Right ventricle myocardium inferior (tissue), 1 donor: Measurements from ENCODE around the gene KLHDC1. TPM values are rescaled to one million over a fixed set of nuclear protein-coding genes. Genes with fewer than 3 reads are reported as not detected.
"Not testable (repeated sequence)": the region's sequence is repeated elsewhere in the genome, so short reads cannot be mapped to it uniquely, and the experiment has no call there.

Source experiments
- ATAC-seq: fragments of 200-7000 bp; cut with Tn5 transposase; one replicate; pipeline ENCODE4 v1.9.1; 2020; ENCODE audit warnings: mild to moderate bottlenecking, moderate library complexity
- DNase-seq: peaks from one replicate; pipeline ENCODE4 v3.0.0; 2021; ENCODE audit errors: missing footprints
- intact Hi-C: fragments of 100-400 bp; cut with DNase I; formaldehyde crosslinking; loops from one replicate; pipeline ENCODE4 v1.11.0; 2022
- total RNA-seq: library from RNA; stranded (reverse); fragmentation: NEBNext Ultra II Directional; extraction: Animal tissue kit (Norgen Biotek cat#: 25700); gene quantifications from one replicate; pipeline ENCODE4 v1.2.1, GENCODE V29; 2021
- donor health status: DM: no; HTN: yes; CAD: no; lungs with severe emphysema.

KLHDC1 gene
- total RNA-seq, 1 donor from 2014 or later: 7.1 TPM

GRCh38 chr14:49769581-49770211, 76.8 kb downstream of the KLHDC1 start:
- DNase-seq (no peak), ATAC-seq (no peak)
- intact Hi-C loops: loop anchor here (2.0 kb wide), 2 partner anchors 77 to 135 kb away; partner anchors contain the start of genes DNAAF2 and KLHDC1

GRCh38 chr14:49770212-49770817, 77.4 kb downstream of the KLHDC1 start:
- intact Hi-C loops: no loop called here
- DNase-seq (no peak), ATAC-seq (no peak)

- intact Hi-C loops, ATAC-seq, DNase-seq: not testable (repeated sequence)
Observed at GRCh38 chr14:49771691-49772090, 78.8 kb downstream of the KLHDC1 start.

GRCh38 chr14:49774106-49774505, 81.2 kb downstream of the KLHDC1 start:
- intact Hi-C loops: no loop called here
- DNase-seq: no peak
- ATAC-seq: no peak

- DNase-seq: no peak
- intact Hi-C loops: no loop called here
- no peak for ATAC-seq
Observed at GRCh38 chr14:49778421-49778820, 85.5 kb downstream of the KLHDC1 start.

- not testable (repeated sequence) for DNase-seq, ATAC-seq
- intact Hi-C loops: loop anchor here (5.0 kb wide), 1 partner anchor 46 kb away; no protein-coding TSS in a partner anchor
Observed at GRCh38 chr14:49781040-49781439, 88.1 kb downstream of the KLHDC1 start.

GRCh38 chr14:49783394-49784014, 90.6 kb downstream of the KLHDC1 start:
- ATAC-seq (no peak), DNase-seq (no peak)
- intact Hi-C loops: loop anchor here (5.0 kb wide), 1 partner anchor 44 kb away; no protein-coding TSS in a partner anchor

- intact Hi-C loops: no loop called here
- DNase-seq (no peak), ATAC-seq (no peak)
Observed at GRCh38 chr14:49786315-49786714, 93.4 kb downstream of the KLHDC1 start.

- DNase-seq (no peak), ATAC-seq (no peak)
- intact Hi-C loops: no loop called here
Observed at GRCh38 chr14:49792618-49793017, 99.7 kb downstream of the KLHDC1 start.

- DNase-seq (no peak), ATAC-seq (no peak)
- intact Hi-C loops: no loop called here
Observed at GRCh38 chr14:49796025-49796424, 103.1 kb downstream of the KLHDC1 start.

Other genes with a start within 250 kb of the KLHDC1 start
- 918 TPM for gene RPS29, start 106.7 kb upstream of the KLHDC1 start, total RNA-seq
- 6.2 TPM for gene LRR1, start 94.2 kb upstream of the KLHDC1 start, total RNA-seq
- 138 TPM for gene RPL36AL, start 72.5 kb upstream of the KLHDC1 start, total RNA-seq
- gene MGAT2, start 72.3 kb upstream of the KLHDC1 start, total RNA-seq: 10.8 TPM
- 6.1 TPM for gene DNAAF2, start 57.9 kb upstream of the KLHDC1 start, total RNA-seq
- gene POLE2, start 4.9 kb upstream of the KLHDC1 start, total RNA-seq: 0.54 TPM
- gene KLHDC2, start 75.0 kb downstream of the KLHDC1 start, total RNA-seq: 84.4 TPM
- 60.5 TPM for gene NEMF, start 159.7 kb downstream of the KLHDC1 start, total RNA-seq
- gene ARF6, start 200.0 kb downstream of the KLHDC1 start, total RNA-seq: 25.1 TPM